Smooth muscle cell (in vitro differentiated cells): ENCODE results near the gene ARHGEF26. TPM values are rescaled to one million over a fixed set of nuclear protein-coding genes. Genes with fewer than 3 reads are reported as not detected.
A peak's percentile ranks its signal among the peaks of the same experiment; 100 is the strongest.

ENCODE experiments used
- DNase-seq: peaks from one replicate; lab custom pipeline; 2025; ENCODE audit not compliant: unreplicated experiment; lab: John Stamatoyannopoulos, UW
- H2AFZ ChIP-seq: fragments of 200-600 bp; sonication (generic); 2 replicates; pipeline ENCODE4 v1.6.0; 2016; ENCODE audit warnings: antibody characterized with exemption, low read depth, mild to moderate bottlenecking
- H3F3A ChIP-seq: fragments of 200-600 bp; sonication (generic); 2 replicates; pipeline ENCODE4 v1.6.0; 2017; ENCODE audit warnings: antibody characterized with exemption, low read depth
- H3K27ac ChIP-seq: fragments of 200-600 bp; sonication (generic); 2 replicates; pipeline ENCODE4 v1.5.1; 2016; ENCODE audit warnings: low read depth, mild to moderate bottlenecking
- H3K27me3 ChIP-seq: fragments of 200-600 bp; sonication (generic); 2 replicates; pipeline ENCODE4 v1.6.1; 2016; ENCODE audit warnings: low read depth, mild to moderate bottlenecking
- H3K36me3 ChIP-seq: fragments of 200-600 bp; sonication (generic); 2 replicates; pipeline ENCODE4 v1.5.1; 2016; ENCODE audit warnings: low read depth
- H3K4me1 ChIP-seq: fragments of 200-600 bp; sonication (generic); 2 replicates; pipeline ENCODE4 v1.5.1; 2016; ENCODE audit warnings: low read depth
- H3K4me2 ChIP-seq: fragments of 200-600 bp; sonication (generic); 2 replicates; pipeline ENCODE4 v1.6.0; 2016; ENCODE audit warnings: mild to moderate bottlenecking
- H3K4me3 ChIP-seq: fragments of 200-600 bp; sonication (generic); 2 replicates; pipeline ENCODE4 v1.5.1; 2016; ENCODE audit warnings: mild to moderate bottlenecking
- H3K79me2 ChIP-seq: fragments of 200-600 bp; sonication (generic); 2 replicates; pipeline ENCODE4 v1.6.0; 2016; ENCODE audit warnings: low read depth, mild to moderate bottlenecking
- H3K9ac ChIP-seq: fragments of 200-600 bp; sonication (generic); 2 replicates; pipeline ENCODE4 v1.6.0; 2016; ENCODE audit warnings: low read depth
- H3K9me3 ChIP-seq: fragments of 200-600 bp; sonication (generic); replicated peaks from 2 replicates; pipeline ENCODE4 v1.5.1; 2016; ENCODE audit warnings: low read depth
- H4K20me1 ChIP-seq: fragments of 200-600 bp; sonication (generic); 2 replicates; pipeline ENCODE4 v1.6.0; 2016; ENCODE audit warnings: low read depth
- WGBS: methylation state at CpG from one replicate; pipeline ENCODE4 v1.1.7; 2016; ENCODE audit warnings: low lambda C conversion rate; 5-methylcytosine and 5-hydroxymethylcytosine counted together
- polyA plus RNA-seq: library from polyadenylated mRNA; unstranded; fragments of >200 nt; fragmentation: Nextera tagmentation; extraction: Ambion mirVana; gene quantifications from 2 replicates; pipeline ENCODE4 v1.2.1, GENCODE V29; 2016
- total RNA-seq: library from RNA; depleted of rRNA; stranded (reverse); fragments of >200 nt; gene quantifications from 2 replicates; pipeline ENCODE4 v1.2.3, GENCODE V29; 2014
- TF ChIP-seq, protein P1 (sequence below): fragments of 200-600 bp; sonication (generic); IDR thresholded peaks from 2 replicates; pipeline ENCODE4 v1.5.1; 2017; ENCODE audit warnings: borderline replicate concordance, mild to moderate bottlenecking, antibody characterized with exemption; ENCODE audit not compliant: insufficient read depth, poor library complexity, severe bottlenecking

The ARHGEF26 gene
- total and polyA plus RNA-seq, 2 experiments from 2014 or later: 0.83 to 1.4 TPM

GRCh38 chr3:154228561-154229216 lies 107.5 kb downstream of the ARHGEF26 start:
- Histone ChIP-seq H3K9ac (no peak overlapping the region), H3K9me3 (no peaks in the 10 kb centered on the region), H3K4me1 (peaks cover 6% of the 10 kb centered on the region), H3F3A (no peaks in the 10 kb centered on the region), H3K4me2 (peak overlapping the region; percentile 16), H2AFZ (no peak overlapping the region), H3K27me3 (no peaks in the 10 kb centered on the region), H3K36me3 (no peaks in the 10 kb centered on the region), H4K20me1 (no peaks in the 10 kb centered on the region), H3K79me2 (no peaks in the 10 kb centered on the region), H3K4me3 (no peak overlapping the region), H3K27ac (no peak overlapping the region)
- 21% methylated on average over 6 of the region's 6 CpGs for WGBS
- TF ChIP-seq, protein P1, sequence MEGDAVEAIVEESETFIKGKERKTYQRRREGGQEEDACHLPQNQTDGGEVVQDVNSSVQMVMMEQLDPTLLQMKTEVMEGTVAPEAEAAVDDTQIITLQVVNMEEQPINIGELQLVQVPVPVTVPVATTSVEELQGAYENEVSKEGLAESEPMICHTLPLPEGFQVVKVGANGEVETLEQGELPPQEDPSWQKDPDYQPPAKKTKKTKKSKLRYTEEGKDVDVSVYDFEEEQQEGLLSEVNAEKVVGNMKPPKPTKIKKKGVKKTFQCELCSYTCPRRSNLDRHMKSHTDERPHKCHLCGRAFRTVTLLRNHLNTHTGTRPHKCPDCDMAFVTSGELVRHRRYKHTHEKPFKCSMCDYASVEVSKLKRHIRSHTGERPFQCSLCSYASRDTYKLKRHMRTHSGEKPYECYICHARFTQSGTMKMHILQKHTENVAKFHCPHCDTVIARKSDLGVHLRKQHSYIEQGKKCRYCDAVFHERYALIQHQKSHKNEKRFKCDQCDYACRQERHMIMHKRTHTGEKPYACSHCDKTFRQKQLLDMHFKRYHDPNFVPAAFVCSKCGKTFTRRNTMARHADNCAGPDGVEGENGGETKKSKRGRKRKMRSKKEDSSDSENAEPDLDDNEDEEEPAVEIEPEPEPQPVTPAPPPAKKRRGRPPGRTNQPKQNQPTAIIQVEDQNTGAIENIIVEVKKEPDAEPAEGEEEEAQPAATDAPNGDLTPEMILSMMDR: no peak
- DNase-seq: no peak

DNA sequence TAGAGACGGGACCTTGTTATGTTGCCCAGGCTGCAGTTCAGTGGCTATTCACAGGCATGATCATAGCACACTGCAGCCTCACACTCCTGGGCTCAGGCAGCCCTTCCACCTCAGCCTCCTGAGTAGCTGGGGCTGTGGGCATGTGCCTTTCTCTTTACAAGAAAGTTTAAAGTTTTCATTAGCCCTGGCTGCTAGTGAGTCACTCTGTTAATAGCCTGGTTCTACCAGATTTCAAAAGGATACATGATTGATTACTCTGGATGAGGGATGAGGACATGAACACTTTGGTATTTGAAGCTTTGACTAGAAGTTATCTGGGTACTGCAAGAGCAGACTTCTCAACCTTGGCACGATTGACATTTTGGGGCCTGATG lies 108.0 kb downstream of the ARHGEF26 start:
- TF ChIP-seq, protein P1: no peak
- no peaks in the 10 kb centered on the region for H3F3A ChIP-seq
- 49% methylated on average over 2 of the region's 2 CpGs for WGBS
- H3K27me3 ChIP-seq: no peaks in the 10 kb centered on the region
- H3K9me3 ChIP-seq: no peaks in the 10 kb centered on the region
- no peak overlapping the region for H3K4me2 ChIP-seq
- H3K4me3 ChIP-seq: no peak overlapping the region
- peaks cover 6% of the 10 kb centered on the region for H3K4me1 ChIP-seq
- no peak overlapping the region for H2AFZ ChIP-seq
- no peak for DNase-seq
- no peaks in the 10 kb centered on the region for H4K20me1 ChIP-seq
- H3K9ac ChIP-seq: no peak overlapping the region
- no peaks in the 10 kb centered on the region for H3K36me3 ChIP-seq
- H3K27ac ChIP-seq: no peak overlapping the region
- H3K79me2 ChIP-seq: no peaks in the 10 kb centered on the region

DNA sequence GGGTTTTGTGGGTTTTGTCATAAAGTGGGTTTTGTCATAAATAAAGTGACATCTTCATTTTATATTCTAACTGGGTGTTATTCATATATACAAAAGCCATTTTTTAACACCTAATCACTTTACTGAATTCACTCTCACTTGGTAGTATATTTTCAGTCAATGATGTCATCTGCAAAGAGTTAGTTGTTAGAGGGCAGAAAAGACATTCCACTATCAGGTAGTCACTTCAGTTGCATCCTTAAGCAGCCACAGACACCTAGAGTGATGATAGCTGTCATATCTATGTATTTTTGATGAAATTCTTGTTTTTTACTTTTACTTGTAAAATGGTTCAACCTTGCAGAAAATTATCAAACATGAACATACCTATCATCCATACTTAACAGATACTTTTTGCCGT lies 114.1 kb downstream of the ARHGEF26 start:
- H3K27me3 ChIP-seq: no peaks in the 10 kb centered on the region
- WGBS: 94% methylated on average over 1 of the region's 1 CpG
- H3K79me2 ChIP-seq: no peaks in the 10 kb centered on the region
- no peak overlapping the region for H3K4me3 ChIP-seq
- H3K4me1 ChIP-seq: no peaks in the 10 kb centered on the region
- H3K9me3 ChIP-seq: no peaks in the 10 kb centered on the region
- DNase-seq: no peak
- no peaks in the 10 kb centered on the region for H3F3A ChIP-seq
- no peaks in the 10 kb centered on the region for H4K20me1 ChIP-seq
- TF ChIP-seq, protein P1: no peak
- H3K9ac ChIP-seq: no peak overlapping the region
- H3K36me3 ChIP-seq: no peaks in the 10 kb centered on the region
- H3K4me2 ChIP-seq: no peak overlapping the region
- H3K27ac ChIP-seq: no peak overlapping the region
- H2AFZ ChIP-seq: no peak overlapping the region

GRCh38 chr3:154236331-154236730 lies 115.1 kb downstream of the ARHGEF26 start:
- no peaks in the 10 kb centered on the region for H3K27me3 ChIP-seq
- no peak overlapping the region for H3K9ac ChIP-seq
- H3K36me3 ChIP-seq: no peaks in the 10 kb centered on the region
- no peak for DNase-seq
- no peaks in the 10 kb centered on the region for H3K4me1 ChIP-seq
- no peaks in the 10 kb centered on the region for H3F3A ChIP-seq
- no peak overlapping the region for H3K4me3 ChIP-seq
- H3K27ac ChIP-seq: no peak overlapping the region
- H3K79me2 ChIP-seq: no peaks in the 10 kb centered on the region
- H3K9me3 ChIP-seq: no peaks in the 10 kb centered on the region
- TF ChIP-seq, protein P1: no peak
- no peak overlapping the region for H2AFZ ChIP-seq
- H3K4me2 ChIP-seq: no peak overlapping the region
- H4K20me1 ChIP-seq: no peaks in the 10 kb centered on the region
- 89% methylated on average over 3 of the region's 3 CpGs for WGBS
